SK-N-SH (cell line): ENCODE results near the gene SCAMP2. TPM values are rescaled to one million over a fixed set of nuclear protein-coding genes. Genes with fewer than 3 reads are reported as not detected.

ENCODE experiments used
- CTCF ChIA-PET: fragments of 300-600, 350-600 bp; formaldehyde crosslinking; extraction: SDS; loops from one replicate; lab custom pipeline; 2021; lab: Yijun Ruan, JAX
- POLR2A ChIA-PET: fragments of 350-600 bp; sonication (Branson Sonifier 250); formaldehyde crosslinking; extraction: SDS; loops from one replicate; lab custom pipeline; 2020; ENCODE audit warnings: antibody characterized with exemption, inconsistent platforms; lab: Yijun Ruan, JAX
- DNase-seq: peaks from one replicate; pipeline ENCODE4 v3.0.0; 2012
- H2AFZ ChIP-seq: fragments of 200-600 bp; sonication (generic); 2 replicates; pipeline ENCODE4 v1.8.1; 2016; ENCODE audit warnings: antibody characterized with exemption, mild to moderate bottlenecking, low read depth
- H3F3A ChIP-seq: fragments of 200-600 bp; sonication (generic); replicated peaks from 2 replicates; pipeline ENCODE3; 2016; ENCODE audit warnings: antibody characterized with exemption, mild to moderate bottlenecking; ENCODE audit not compliant: insufficient read depth
- H3K27ac ChIP-seq, 2 experiments: fragments of 200-500 bp in 1 of 2; fragments of 200-600 bp in 1 of 2; sonication (Bioruptor generic) in 1 of 2; sonication (generic), shearing (Covaris generic) in 1 of 2; 2 replicates each; pipeline versions ENCODE4 v1.5.1 to v1.6.1; 2014 to 2016; ENCODE audit warnings: low read depth in 2 of 2, inconsistent platforms in 1 of 2, low read length in 1 of 2, mild to moderate bottlenecking in 1 of 2, mixed read lengths in 1 of 2
- H3K27me3 ChIP-seq: fragments of 200-600 bp; sonication (generic), shearing (Covaris generic); 2 replicates; pipeline ENCODE4 v1.6.1; 2016; ENCODE audit warnings: mixed run types; ENCODE audit not compliant: insufficient read depth
- H3K36me3 ChIP-seq, 2 experiments: fragments of 200-500 bp in 1 of 2; fragments of 200-600 bp in 1 of 2; sonication (Bioruptor generic) in 1 of 2; sonication (generic) in 1 of 2; replicated peaks in 1 of 2; 2 replicates each; pipeline versions ENCODE3 to v1.5.1; 2014 to 2016; ENCODE audit warnings: low read length in 1 of 2, mild to moderate bottlenecking in 1 of 2; ENCODE audit not compliant: insufficient read depth in 2 of 2, control insufficient read depth in 1 of 2
- H3K4me1 ChIP-seq, 2 experiments: fragments of 200-500 bp in 1 of 2; fragments of 200-600 bp in 1 of 2; sonication (Bioruptor generic) in 1 of 2; sonication (generic), shearing (Covaris generic) in 1 of 2; 2 replicates each; pipeline versions ENCODE4 v1.5.1 to v1.6.1; 2014 to 2016; ENCODE audit warnings: low read depth in 1 of 2, low read length in 1 of 2, mixed run types in 1 of 2; ENCODE audit not compliant: insufficient read depth in 2 of 2, control insufficient read depth in 1 of 2
- H3K4me2 ChIP-seq: fragments of 200-600 bp; sonication (generic), shearing (Covaris generic); 2 replicates; pipeline ENCODE4 v1.6.1; 2017; ENCODE audit warnings: mixed run types
- H3K4me3 ChIP-seq, 2 experiments: fragments of 200-500 bp in 1 of 2; fragments of 200-600 bp in 1 of 2; sonication (Bioruptor generic) in 1 of 2; sonication (generic), shearing (Covaris generic) in 1 of 2; 2 replicates each; pipeline versions ENCODE4 v1.5.1 to v1.8.1; 2014 to 2016; ENCODE audit warnings: low read depth in 2 of 2, inconsistent platforms in 1 of 2, low read length in 1 of 2, mild to moderate bottlenecking in 1 of 2, mixed read lengths in 1 of 2, moderate library complexity in 1 of 2
- H3K79me2 ChIP-seq: fragments of 200-600 bp; sonication (generic); 2 replicates; pipeline ENCODE4 v1.8.1; 2017; ENCODE audit warnings: mild to moderate bottlenecking; ENCODE audit not compliant: insufficient read depth
- H3K9ac ChIP-seq: fragments of 200-600 bp; sonication (generic); 2 replicates; pipeline ENCODE4 v1.6.1; 2017; ENCODE audit warnings: mixed run types
- H3K9me2 ChIP-seq: fragments of 200-600 bp; sonication (generic); 2 replicates; pipeline ENCODE4 v1.6.1; 2017; ENCODE audit warnings: mixed run types
- H3K9me3 ChIP-seq: fragments of 200-600 bp; sonication (generic); 2 replicates; pipeline ENCODE4 v1.6.1; 2017; ENCODE audit warnings: mixed run types, mild to moderate bottlenecking, moderate library complexity
- H4K20me1 ChIP-seq: fragments of 200-600 bp; sonication (generic); 2 replicates; pipeline ENCODE4 v1.6.1; 2017; ENCODE audit warnings: mild to moderate bottlenecking, mixed run types; ENCODE audit not compliant: insufficient read depth
- CHD2 ChIP-seq: fragments of 150-350 bp; IDR thresholded peaks from 2 replicates; pipeline ENCODE4 v1.6.1; 2018; ENCODE audit warnings: low read length; ENCODE audit not compliant: partially characterized antibody
- ELF1 ChIP-seq: IDR thresholded peaks from 2 replicates; pipeline ENCODE4 v1.4.0; 2012
- EZH2phosphoT487 ChIP-seq: fragments of 200-600 bp; sonication (generic); IDR thresholded peaks from 2 replicates; pipeline ENCODE4 v1.6.1; 2017; ENCODE audit warnings: low read depth, mixed run types, mild to moderate bottlenecking, antibody characterized with exemption, moderate library complexity, borderline replicate concordance
- FOXJ3 ChIP-seq: sonication (generic); formaldehyde crosslinking; IDR thresholded peaks from 2 replicates; pipeline ENCODE4 v1.5.1; 2020; ENCODE audit warnings: mild to moderate bottlenecking, missing genetic modification reagents
- GABPA ChIP-seq: IDR thresholded peaks from 2 replicates; pipeline ENCODE4 v1.4.0; 2012; ENCODE audit warnings: low read depth, mild to moderate bottlenecking
- IRF3 ChIP-seq: fragments of 150-350 bp; IDR thresholded peaks from 2 replicates; pipeline ENCODE4 v1.6.1; 2016; ENCODE audit warnings: mild to moderate bottlenecking, low read depth, low read length
- MAX ChIP-seq: IDR thresholded peaks from 2 replicates; pipeline ENCODE4 v1.4.0; 2012; ENCODE audit warnings: low read depth
- MXI1 ChIP-seq: IDR thresholded peaks from 2 replicates; pipeline ENCODE4 v1.6.1; 2012; ENCODE audit warnings: mild to moderate bottlenecking, low read depth, low read length, improper control_type of control experiment
- NRF1 ChIP-seq: IDR thresholded peaks from 2 replicates; pipeline ENCODE4 v1.6.1; 2012; ENCODE audit warnings: low read depth, mild to moderate bottlenecking, low read length
- POLR2AphosphoS5 ChIP-seq: IDR thresholded peaks from 2 replicates; pipeline ENCODE4 v1.6.1; 2012; ENCODE audit warnings: low read depth, low read length
- SIN3A ChIP-seq: IDR thresholded peaks from 2 replicates; pipeline ENCODE4 v1.6.1; 2012; ENCODE audit warnings: low read depth, mild to moderate bottlenecking, low read length, moderate library complexity, borderline replicate concordance
- TAF1 ChIP-seq: IDR thresholded peaks from 2 replicates; pipeline ENCODE4 v1.6.1; 2012; ENCODE audit warnings: low read depth, mild to moderate bottlenecking, low read length, moderate library complexity, borderline replicate concordance
- TCF12 ChIP-seq: IDR thresholded peaks from 2 replicates; pipeline ENCODE4 v1.4.0; 2012
- YY1 ChIP-seq: IDR thresholded peaks from 2 replicates; pipeline ENCODE4 v1.4.0; 2012; ENCODE audit warnings: low read depth, mild to moderate bottlenecking
- WGBS: methylation state at CpG from one replicate; pipeline ENCODE4 v1.1.6; 2017; ENCODE audit warnings: low lambda C conversion rate; 5-methylcytosine and 5-hydroxymethylcytosine counted together
- polyA plus RNA-seq, 3 experiments: library from polyadenylated mRNA; depleted of rRNA; stranded (reverse); fragments of >200 nt; gene quantifications; 2 replicates each; pipeline ENCODE4 v1.2.3, GENCODE V29; 2012
- TF ChIP-seq, protein P1 (sequence below): IDR thresholded peaks from 2 replicates; pipeline ENCODE4; 2012

The SCAMP2 gene, protein sequence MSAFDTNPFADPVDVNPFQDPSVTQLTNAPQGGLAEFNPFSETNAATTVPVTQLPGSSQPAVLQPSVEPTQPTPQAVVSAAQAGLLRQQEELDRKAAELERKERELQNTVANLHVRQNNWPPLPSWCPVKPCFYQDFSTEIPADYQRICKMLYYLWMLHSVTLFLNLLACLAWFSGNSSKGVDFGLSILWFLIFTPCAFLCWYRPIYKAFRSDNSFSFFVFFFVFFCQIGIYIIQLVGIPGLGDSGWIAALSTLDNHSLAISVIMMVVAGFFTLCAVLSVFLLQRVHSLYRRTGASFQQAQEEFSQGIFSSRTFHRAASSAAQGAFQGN
- polyA plus RNA-seq (2012; rRNA removed), result 88.1 and 99.5 TPM in 2 replicates
- 58.0 and 74.0 TPM in 2 replicates for polyA plus RNA-seq (2012; cell fraction: cytosol; rRNA removed)
- 47.0 and 56.7 TPM in 2 replicates for polyA plus RNA-seq (2012; cell fraction: nucleus; rRNA removed)

- Histone ChIP-seq H3K79me2 (peaks cover 47% of the 10 kb centered on the region), H3K27me3 (no peaks in the 10 kb centered on the region), H4K20me1 (peaks cover 27% of the 10 kb centered on the region), H3K36me3 (peaks cover 0 to 5% of the 10 kb centered on the region in 2 experiments), H3K4me2 (peak within 1 kb of the TSS; percentile 90), H3K9me3 (no peaks in the 10 kb centered on the region), H3F3A (no peaks in the 10 kb centered on the region), H2AFZ (peak within 1 kb of the TSS; percentile 99), H3K27ac (peak within 1 kb of the TSS; percentile 80 to 84; a peak in 3 of 4 replicates), H3K4me1 (peaks cover 10 to 20% of the 10 kb centered on the region in 2 experiments; a peak in 2 of 4 replicates), H3K9me2 (no peaks in the 10 kb centered on the region), H3K9ac (peak within 1 kb of the TSS; percentile 84), H3K4me3 (peak within 1 kb of the TSS; percentile 72 to 88)
- ChIA-PET POLR2A (interaction anchor here (1.1 to 1.7 kb wide), 2 partner anchors 9 to 28 kb away, joined by 3 to 7 read pairs; no protein-coding TSS in a partner anchor), CTCF (interaction anchor here (0.7 to 2.2 kb wide), 3 partner anchors 29 to 104 kb away, joined by 3 to 9 read pairs (median 5); no protein-coding TSS in a partner anchor)
- TF ChIP-seq NRF1 (peak; percentile 75), TAF1 (peak; percentile 58), EZH2phosphoT487 (no peak), FOXJ3 (CRISPR knock-in tag) (no peak), IRF3 (peak; percentile 26; the same call in 1 of the 2 replicates), MXI1 (peak; percentile 69; the same call in 1 of the 2 replicates), ELF1 (peak; percentile 94), GABPA (peak; percentile 52; the same call in 1 of the 2 replicates), MAX (0 out of 2 replicates have a peak, but pooled peaks have one; percentile 5), CHD2 (peak; percentile 58), SIN3A (no peak), YY1 (no peak), TCF12 (no peak), POLR2AphosphoS5 (peak; percentile 96)
- TF ChIP-seq, protein P1, sequence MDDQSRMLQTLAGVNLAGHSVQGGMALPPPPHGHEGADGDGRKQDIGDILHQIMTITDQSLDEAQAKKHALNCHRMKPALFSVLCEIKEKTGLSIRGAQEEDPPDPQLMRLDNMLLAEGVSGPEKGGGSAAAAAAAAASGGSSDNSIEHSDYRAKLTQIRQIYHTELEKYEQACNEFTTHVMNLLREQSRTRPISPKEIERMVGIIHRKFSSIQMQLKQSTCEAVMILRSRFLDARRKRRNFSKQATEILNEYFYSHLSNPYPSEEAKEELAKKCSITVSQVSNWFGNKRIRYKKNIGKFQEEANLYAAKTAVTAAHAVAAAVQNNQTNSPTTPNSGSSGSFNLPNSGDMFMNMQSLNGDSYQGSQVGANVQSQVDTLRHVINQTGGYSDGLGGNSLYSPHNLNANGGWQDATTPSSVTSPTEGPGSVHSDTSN, result peak; percentile 99
- DNase-seq, result peak; percentile 98
- 1% methylated on average over 15 of the region's 52 CpGs for WGBS
Measured at GRCh38 chr15:74873036-74873755, at the start of gene SCAMP2. Gene SCAMP2, minus strand, starts transcription at chr15:74873365. Its CDS starts 110 bp downstream, at chr15:74873255.
